HuH-7.5 (cell line): ENCODE data around the gene PRICKLE2.
A peak's percentile ranks its signal among the peaks of the same experiment; 100 is the strongest.

ENCODE experiments used
- DNase-seq: peaks from one replicate; pipeline ENCODE4 v3.0.0; 2011; ENCODE audit warnings: low spot score

The PRICKLE2 gene

GRCh38 chr3:64157150-64158035 lies 67.9 kb downstream of the PRICKLE2 start:
- peak; percentile 53 for DNase-seq

DNA sequence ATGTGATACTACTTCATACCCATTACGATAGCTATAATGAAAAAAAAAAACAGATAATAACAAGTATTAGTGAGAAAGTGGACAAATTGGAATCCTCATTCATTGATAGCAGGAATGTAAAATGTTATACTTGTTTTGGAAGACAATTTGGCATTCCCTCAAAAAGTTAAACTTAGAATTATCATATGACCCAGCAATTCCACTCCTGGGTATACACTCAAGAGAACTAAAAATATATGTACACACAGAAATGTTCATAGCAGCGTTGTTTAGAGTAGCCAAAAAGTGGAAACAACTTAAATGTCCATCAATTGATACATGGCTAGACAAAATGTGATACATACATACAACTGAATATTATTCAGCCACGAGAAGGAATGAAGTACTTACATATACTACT lies 69.9 kb downstream of the PRICKLE2 start:
- DNase-seq: no peak

DNA sequence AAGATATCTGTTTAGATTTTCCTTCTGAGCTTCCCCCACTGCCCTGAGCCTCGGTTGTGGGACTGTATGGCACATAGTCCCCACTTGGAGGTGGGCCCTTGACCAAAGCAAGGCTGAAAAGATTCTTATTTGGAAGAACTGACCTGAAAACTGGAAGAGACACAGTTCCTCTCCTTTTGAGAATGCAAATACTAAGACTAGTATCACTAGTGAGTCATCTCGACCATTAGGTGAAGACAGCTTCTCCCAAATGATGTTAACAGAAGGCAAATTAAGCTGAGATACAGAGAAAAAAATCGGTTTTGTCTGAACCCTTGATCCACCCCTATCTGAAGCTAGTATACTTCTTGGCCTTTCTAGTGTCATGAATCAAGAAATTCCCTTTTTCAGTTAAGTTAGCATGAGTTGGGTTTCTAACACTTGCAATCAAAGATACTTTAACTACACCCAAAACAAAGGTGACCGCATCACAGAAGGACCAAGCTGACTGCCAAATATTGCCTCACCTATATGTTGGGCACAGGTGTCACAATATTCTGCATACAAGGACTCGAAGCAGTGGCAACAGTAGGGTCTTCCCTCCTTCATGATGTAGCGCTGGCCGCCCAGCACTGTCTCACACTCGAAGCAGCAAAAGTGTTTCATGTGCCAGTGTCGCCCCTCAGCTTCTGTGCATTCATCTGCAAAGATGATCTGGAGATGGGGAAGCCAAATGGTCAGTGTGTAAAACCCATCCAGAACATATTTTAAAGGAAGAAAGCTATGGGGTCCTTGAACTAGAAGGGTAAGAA lies 72.4 kb downstream of the PRICKLE2 start:
- no peak for DNase-seq

DNA sequence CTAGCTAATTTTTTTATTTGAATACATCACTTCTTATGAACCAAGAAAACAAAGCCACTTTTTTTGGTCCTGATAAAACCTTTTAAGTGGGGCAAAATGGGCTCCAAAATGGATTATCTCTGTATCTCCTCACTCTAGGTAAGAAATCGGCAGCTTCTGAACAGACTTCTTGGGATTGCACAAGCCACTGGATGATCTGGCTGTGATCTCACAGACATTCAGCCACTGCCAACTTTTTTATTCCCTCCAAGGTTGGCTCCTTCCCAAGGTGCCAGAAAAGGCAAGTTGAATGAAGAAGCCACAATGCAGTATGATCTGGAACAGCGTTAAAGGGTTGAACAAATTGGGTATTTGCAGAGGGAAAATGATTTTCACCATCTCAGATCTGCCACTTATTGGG lies 73.2 kb downstream of the PRICKLE2 start:
- no peak for DNase-seq

DNA sequence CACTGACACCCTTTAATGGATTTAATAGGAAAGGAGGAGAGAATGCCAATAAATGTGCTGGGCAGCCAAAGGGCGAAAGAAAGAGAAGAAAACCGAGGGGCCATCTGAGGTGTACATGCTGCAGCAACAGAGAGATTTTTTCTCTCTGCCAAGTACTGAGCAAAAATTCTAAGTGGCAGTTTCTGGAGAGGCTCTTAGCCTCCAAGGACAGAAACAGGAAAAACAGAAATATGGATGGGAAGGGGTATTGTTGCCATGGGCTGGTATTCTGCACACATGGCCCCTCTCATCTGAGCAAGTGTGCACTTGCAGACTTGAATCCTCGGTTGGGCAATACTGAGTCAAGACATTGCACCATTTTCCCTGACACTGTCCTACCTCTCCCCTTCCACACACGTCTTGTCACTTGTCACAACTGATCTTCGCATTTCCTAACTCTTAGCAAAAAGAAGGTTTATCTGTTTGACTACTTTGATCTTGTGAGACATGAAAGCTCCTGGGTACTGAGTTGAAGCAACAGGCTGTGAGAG lies 73.9 kb downstream of the PRICKLE2 start:
- no peak for DNase-seq

- DNase-seq: peak; percentile 72
These were observed 74.6 kb downstream of the PRICKLE2 start for GRCh38 chr3:64150623-64151207.

DNA sequence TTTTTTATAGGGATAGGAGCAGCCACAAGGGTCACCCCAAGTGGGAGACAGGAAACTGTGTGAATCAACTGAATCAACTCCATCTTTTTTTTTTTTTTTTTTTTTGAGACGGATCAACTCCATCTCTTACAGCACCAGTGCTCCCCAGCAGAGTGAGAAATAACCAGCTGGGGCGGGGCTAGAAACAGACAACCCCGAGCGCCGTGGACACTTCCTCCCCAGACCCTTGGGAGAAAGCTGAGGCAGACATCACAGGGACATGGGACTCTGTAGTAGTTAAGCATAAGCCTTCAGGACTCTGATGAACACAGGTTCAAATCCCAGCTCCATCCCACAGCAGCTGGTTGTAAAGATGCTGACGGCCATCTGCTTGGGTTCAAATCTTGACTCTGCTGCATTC lies 75.4 kb downstream of the PRICKLE2 start:
- no peak for DNase-seq

DNA sequence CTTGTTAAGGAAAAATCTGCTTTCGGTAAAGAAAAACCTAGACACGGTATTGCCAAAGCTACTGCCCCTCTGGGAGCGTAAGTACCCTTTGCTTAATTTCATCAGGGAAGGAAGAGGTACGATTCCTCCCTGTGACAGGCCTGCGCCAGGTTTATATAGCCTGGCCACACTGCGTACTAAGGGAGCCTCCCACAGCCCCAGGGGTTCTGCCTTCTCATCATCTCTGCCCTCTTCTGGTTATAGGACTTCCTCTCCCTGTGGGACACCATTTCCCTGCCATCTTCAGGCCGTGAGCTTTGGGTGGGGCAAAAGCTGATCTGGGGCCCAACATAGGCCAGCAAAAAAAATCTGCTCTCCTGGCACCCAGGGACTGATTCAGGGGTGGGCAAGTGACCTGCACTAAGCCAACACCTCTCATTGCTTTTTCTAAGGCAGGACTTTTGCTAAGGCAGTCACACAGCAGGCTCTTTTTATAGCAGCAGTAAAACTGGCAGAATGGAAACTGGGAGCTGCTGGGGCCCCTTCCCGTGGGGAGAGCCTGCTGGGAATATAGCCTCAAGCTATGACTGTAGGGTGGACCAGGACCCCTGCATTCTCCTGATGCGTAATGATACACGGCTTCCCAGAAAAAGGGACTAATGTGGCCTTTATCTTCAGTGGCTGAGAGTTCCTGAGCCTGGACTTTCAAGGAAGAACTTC lies 76.2 kb downstream of the PRICKLE2 start:
- DNase-seq: no peak

DNA sequence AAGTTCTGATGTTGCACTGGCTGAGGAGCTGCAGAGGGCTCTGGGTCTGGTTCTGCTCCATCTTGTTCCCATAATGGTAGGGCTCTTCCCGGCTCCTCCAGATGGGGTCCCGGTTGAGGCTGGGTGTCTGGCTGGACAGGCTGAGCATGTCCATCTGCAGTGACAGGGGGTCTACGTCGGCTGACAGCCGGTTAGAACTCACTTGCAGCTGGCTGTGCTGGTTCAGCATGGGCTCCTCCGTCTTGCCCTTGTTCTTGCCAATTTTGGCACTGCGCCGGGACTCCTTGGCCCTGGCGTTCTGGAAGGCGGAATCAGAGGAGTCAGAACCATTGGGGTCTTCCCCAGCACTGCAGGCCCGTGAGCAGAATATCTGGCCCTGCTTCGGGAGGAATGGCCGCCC lies 78.1 kb downstream of the PRICKLE2 start:
- no peak for DNase-seq

- DNase-seq: no peak
These were observed 79.8 kb downstream of the PRICKLE2 start for GRCh38 chr3:64145438-64145837.

DNA sequence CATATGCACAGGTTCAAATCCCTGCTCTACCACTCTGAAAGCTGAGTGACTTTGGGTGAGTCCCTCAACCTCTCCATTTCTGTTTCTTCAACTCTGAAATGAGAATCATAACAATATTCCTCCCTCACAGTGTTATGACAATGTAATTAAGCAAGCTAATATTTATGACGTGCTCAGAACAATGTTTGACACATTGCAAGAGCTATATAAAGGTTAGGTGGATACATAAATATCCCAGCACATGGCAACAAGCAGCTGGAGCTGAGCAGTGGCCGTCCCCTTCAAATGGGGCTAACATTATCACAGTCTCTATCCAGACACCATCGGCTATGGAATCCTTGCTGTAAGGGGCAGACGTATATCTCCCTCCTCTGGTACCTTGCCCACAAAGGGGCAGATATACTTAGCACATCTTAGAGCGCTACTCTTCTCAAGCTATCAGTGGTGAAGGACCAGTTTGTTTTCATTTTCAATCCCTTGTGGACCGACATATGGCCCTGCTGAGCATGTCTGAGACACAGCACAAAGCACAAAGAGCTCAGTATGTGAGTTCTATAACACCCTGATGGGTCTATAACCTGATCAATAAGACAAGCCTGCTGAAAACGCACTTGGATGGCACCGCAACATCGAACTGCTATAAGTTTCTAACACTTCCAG lies 80.9 kb downstream of the PRICKLE2 start:
- DNase-seq: no peak

DNA sequence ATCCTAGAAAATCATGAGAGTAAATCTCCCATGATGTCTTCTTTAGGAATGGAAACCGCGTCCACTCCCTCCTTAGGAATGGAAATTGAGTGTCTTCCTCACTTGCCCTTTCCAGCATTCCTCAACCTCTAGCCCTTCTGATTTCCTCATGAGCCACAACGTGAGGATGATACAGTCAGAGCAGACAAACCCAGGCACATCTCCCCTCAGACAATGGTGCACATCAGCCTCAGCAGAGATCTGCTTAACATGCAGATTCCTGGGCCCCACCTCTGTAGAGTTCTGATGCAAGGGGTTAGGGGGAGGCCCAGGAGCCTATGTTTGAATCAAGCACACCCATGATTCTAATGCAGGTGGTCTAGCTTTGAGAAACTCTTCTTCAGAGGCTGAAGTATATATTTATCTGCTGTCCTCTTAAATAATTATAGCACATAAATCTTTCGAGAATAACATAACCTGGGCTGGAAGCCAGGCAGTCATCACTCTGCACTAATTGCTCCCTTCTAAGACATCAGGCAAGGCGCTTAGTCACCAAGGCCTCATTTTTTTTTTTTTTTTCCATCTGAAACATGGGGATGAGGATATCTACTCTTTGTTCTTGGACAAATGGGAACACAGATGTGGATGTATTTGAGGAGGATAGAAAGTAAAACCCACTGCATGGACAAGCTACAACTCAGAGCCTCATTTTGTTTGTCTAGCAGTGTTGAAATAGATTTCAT lies 81.7 kb downstream of the PRICKLE2 start:
- DNase-seq: no peak

DNA sequence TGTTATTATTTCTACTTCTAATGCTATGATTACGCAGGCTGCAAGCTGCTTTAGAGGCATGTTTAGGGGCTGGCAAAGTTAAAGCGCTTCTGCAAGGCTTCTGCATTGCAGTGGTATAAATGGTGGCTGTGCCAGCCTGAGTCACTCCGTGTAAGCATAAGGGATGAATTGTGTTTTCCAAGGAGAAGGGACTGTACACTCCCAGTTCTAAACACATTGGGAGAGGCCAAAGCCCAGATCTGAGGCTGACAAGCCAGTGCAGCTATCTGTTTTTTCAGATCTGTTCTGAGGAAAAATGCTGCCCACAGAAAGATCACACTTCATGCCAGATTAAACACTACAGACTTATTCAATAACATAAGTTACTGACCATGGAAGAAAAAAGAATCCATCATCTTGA lies 83.8 kb downstream of the PRICKLE2 start:
- DNase-seq: no peak

- no peak for DNase-seq
These were observed 84.6 kb downstream of the PRICKLE2 start for GRCh38 chr3:64140651-64141050.

DNA sequence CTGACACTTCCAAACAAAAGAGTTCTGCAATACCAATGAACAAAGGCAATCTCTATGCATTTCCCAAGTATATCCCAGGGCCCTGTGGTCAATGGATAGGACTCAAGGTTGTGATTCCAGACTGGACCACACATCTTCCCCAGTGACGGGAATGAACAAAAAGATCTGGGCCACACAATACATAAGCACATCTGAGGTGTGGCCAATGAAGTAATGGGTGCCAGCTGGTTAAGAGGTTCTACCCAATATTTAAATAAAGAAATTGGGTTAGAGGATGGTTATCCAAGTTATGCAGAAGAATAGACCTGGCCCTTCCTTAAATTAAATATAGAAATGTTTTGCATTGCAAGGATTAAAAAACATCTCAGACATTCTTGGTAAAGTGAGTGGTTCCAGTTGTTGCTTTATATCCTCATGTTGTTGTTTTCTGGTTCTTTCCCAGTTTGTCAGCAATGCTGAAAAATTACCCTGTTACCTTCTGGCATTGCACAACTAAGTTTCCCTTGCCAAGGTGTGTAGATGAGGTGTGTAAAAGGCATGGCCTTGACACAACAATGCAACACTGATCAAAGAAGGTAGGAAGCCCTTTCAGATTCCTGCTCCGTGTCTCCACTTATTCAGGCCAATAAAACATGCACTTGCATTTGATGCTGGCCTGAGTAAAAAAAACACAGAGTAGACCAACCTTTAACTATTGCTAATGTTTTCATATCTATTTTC lies 86.5 kb downstream of the PRICKLE2 start:
- DNase-seq: no peak

DNA sequence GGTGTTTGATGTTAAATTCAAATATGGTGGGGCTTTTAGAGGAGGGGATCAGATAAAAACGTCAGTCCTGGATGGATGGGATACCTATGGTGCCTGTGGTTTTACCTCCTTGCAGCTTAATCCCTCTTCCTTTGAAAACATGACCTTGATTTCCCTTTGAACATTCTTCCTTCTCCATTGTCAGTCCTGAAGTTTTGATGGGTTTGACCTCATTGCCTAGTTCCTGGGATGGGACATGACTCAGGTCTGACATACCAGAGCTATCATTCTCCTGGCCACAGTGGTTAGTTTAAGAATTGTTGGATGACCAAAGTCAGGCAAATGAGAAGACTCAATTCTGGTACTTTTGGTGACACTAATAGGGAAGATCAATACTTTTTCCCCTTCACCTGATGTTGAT lies 87.2 kb downstream of the PRICKLE2 start:
- DNase-seq: no peak

DNA sequence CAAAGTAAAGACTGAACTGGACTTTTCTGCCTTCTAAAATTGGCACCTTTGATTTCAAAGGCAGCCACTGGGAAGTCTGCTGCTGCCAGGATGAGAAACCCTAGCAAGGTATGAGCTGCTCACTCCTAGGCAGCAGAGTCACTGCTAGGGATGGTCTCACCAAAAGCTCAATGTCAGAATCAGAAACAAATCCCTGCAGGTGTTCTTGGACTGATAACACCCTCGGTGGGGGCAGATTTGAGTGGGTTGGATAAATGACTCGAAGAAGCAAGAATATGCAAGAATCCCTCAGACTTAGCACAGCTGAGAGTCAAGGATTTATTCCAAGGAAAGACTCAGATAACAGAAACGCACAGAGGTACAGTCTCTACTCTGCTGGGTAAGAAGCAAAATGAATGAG lies 90.4 kb downstream of the PRICKLE2 start:
- DNase-seq: no peak

DNA sequence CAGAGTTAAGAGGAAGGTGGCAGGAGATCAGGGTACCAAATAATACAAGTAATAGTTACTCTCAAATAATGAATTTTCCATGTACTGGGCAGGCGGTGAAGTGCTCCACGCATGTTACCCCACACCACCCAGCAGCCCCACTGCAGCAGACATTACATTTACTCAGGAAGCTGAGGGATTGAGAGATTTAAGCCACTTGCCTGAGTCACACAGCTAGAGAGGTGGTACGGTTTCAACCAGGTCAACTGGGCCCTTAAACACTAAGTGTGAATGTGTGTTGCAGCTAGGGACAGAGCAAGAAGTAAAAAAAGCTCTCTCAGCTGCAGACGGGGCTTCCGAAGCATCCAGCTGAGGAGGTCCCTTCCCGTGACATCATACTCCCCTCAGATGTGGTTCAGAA lies 91.3 kb downstream of the PRICKLE2 start:
- no peak for DNase-seq

GRCh38 chr3:64133272-64133671 lies 92.0 kb downstream of the PRICKLE2 start:
- no peak for DNase-seq
